ENCODE results near the gene FAM180A. TPM values are rescaled to one million over a fixed set of nuclear protein-coding genes. Genes with fewer than 3 reads are reported as not detected.

FAM180A gene
- polyA plus RNA-seq, 1 donor from 2014 or later, result not detected

GRCh38 chr7:135791543-135792362 lies 43.1 kb upstream of the FAM180A start:
- Histone ChIP-seq H3F3A (ENCODE audit: insufficient read depth, low read length, poor library complexity, severe bottlenecking) (no peaks in the 10 kb centered on the region), H3K27me3 (ENCODE audit: insufficient read depth, low read depth, low read length) (no peaks in the 10 kb centered on the region), H3K4me3 (ENCODE audit: low read length) (no peak overlapping the region), H3K9me2 (ENCODE audit: insufficient read depth, low read length) (no peaks in the 10 kb centered on the region), H3K4me2 (ENCODE audit: low read length) (no peak overlapping the region), H3K27ac (ENCODE audit: low read length) (no peak overlapping the region), H4K20me1 (ENCODE audit: insufficient read depth) (no peaks in the 10 kb centered on the region), H3K9me3 (ENCODE audit: low read length) (no peaks in the 10 kb centered on the region), H3K79me2 (replicated peaks; ENCODE audit: insufficient read depth, low read length) (no peaks in the 10 kb centered on the region), H2AFZ (ENCODE audit: low read depth, low read length) (no peak overlapping the region), H3K36me3 (ENCODE audit: insufficient read depth, low read length) (no peaks in the 10 kb centered on the region), H3K9ac (ENCODE audit: low read length) (no peak overlapping the region)
- no peak for TF ChIP-seq REST (IDR thresholded peaks at IDR 0.05; ENCODE audit: borderline replicate concordance)
- TF ChIP-seq SMC3 (conservative IDR thresholded peaks at IDR 0.05; ENCODE audit: poor library complexity), result no peak
- TF ChIP-seq CTCF (IDR thresholded peaks at IDR 0.05; ENCODE audit: poor library complexity, severe bottlenecking), result no peak
- TF ChIP-seq RAD21 (conservative IDR thresholded peaks at IDR 0.05), result no peak
- TF ChIP-seq TAF1 (IDR thresholded peaks at IDR 0.05; ENCODE audit: low read depth), result no peak
- TF ChIP-seq EZH2 (IDR thresholded peaks at IDR 0.05; ENCODE audit: borderline replicate concordance, insufficient read depth, low read length, poor library complexity, severe bottlenecking), result no peak
- TF ChIP-seq MXI1 (conservative IDR thresholded peaks at IDR 0.05; ENCODE audit: poor library complexity, severe bottlenecking), result no peak
- no peak for TF ChIP-seq EP300 (conservative IDR thresholded peaks at IDR 0.05; ENCODE audit: poor library complexity, severe bottlenecking)
- no peak for TF ChIP-seq POLR2AphosphoS5 (IDR thresholded peaks at IDR 0.05)

- Histone ChIP-seq H3K27me3 (ENCODE audit: insufficient read depth, low read depth, low read length) (no peaks in the 10 kb centered on the region), H4K20me1 (ENCODE audit: insufficient read depth) (no peaks in the 10 kb centered on the region), H3K27ac (ENCODE audit: low read length) (no peak overlapping the region), H3K9me3 (ENCODE audit: low read length) (no peaks in the 10 kb centered on the region), H3K79me2 (replicated peaks; ENCODE audit: insufficient read depth, low read length) (no peaks in the 10 kb centered on the region), H3K36me3 (ENCODE audit: insufficient read depth, low read length) (no peaks in the 10 kb centered on the region), H3K4me2 (ENCODE audit: low read length) (no peak overlapping the region), H3K4me3 (ENCODE audit: low read length) (no peak overlapping the region), H2AFZ (ENCODE audit: low read depth, low read length) (no peak overlapping the region), H3F3A (ENCODE audit: insufficient read depth, low read length, poor library complexity, severe bottlenecking) (no peaks in the 10 kb centered on the region), H3K9ac (ENCODE audit: low read length) (no peak overlapping the region), H3K9me2 (ENCODE audit: insufficient read depth, low read length) (no peaks in the 10 kb centered on the region)
- TF ChIP-seq TAF1 (IDR thresholded peaks at IDR 0.05; ENCODE audit: low read depth) (no peak), POLR2AphosphoS5 (IDR thresholded peaks at IDR 0.05) (no peak), EP300 (conservative IDR thresholded peaks at IDR 0.05; ENCODE audit: poor library complexity, severe bottlenecking) (no peak), EZH2 (IDR thresholded peaks at IDR 0.05; ENCODE audit: borderline replicate concordance, insufficient read depth, low read length, poor library complexity, severe bottlenecking) (no peak), MXI1 (conservative IDR thresholded peaks at IDR 0.05; ENCODE audit: poor library complexity, severe bottlenecking) (no peak), REST (IDR thresholded peaks at IDR 0.05; ENCODE audit: borderline replicate concordance) (no peak), RAD21 (conservative IDR thresholded peaks at IDR 0.05) (no peak), CTCF (IDR thresholded peaks at IDR 0.05; ENCODE audit: poor library complexity, severe bottlenecking) (no peak), SMC3 (conservative IDR thresholded peaks at IDR 0.05; ENCODE audit: poor library complexity) (no peak)
Measured at GRCh38 chr7:135790371-135790977, 41.9 kb upstream of the FAM180A start.
